Panc1 (cell line): ENCODE measurements around the gene WNT3A. TPM values are rescaled to one million over a fixed set of nuclear protein-coding genes. Genes with fewer than 3 reads are reported as not detected.

Experiments
- ATAC-seq: fragments of 200-7000 bp; cut with Tn5 transposase; 2 replicates; pipeline ENCODE4 v1.9.1; 2020; ENCODE audit warnings: mild to moderate bottlenecking, moderate library complexity
- BruUV-seq: library from RNA; stranded (reverse); fragments of 400-500 nt; replicated peaks from 2 replicates; lab custom pipeline; 2021; lab: Mats Ljungman, UMichigan
- CTCF ChIA-PET: fragments of 300-600 bp; sonication (Branson Sonifier 250); formaldehyde crosslinking; loops from one replicate; lab custom pipeline; 2022; ENCODE audit warnings: antibody characterized with exemption; lab: Charles Lee
- POLR2A ChIA-PET: fragments of 300-600 bp; sonication (Branson Sonifier 250); formaldehyde crosslinking; loops from one replicate; lab custom pipeline; 2022; ENCODE audit warnings: antibody characterized with exemption; lab: Charles Lee
- DNase-seq: peaks from one replicate; pipeline ENCODE4 v3.0.0-alpha.2; 2010; ENCODE audit warnings: low read depth, low spot score
- H3K27ac ChIP-seq: 2 replicates; pipeline ENCODE4 v1.5.1; 2011; ENCODE audit warnings: mild to moderate bottlenecking, low read length, inconsistent platforms
- H3K27me3 ChIP-seq: fragments of 200-500 bp; sonication (Bioruptor generic); 2 replicates; pipeline ENCODE4 v1.6.0; 2014; ENCODE audit warnings: low read length, inconsistent platforms; ENCODE audit not compliant: control insufficient read depth, insufficient read depth
- H3K36me3 ChIP-seq: fragments of 200-500 bp; sonication (Bioruptor generic); 2 replicates; pipeline ENCODE4 v1.5.1; 2014; ENCODE audit warnings: inconsistent platforms, mild to moderate bottlenecking, low read length, moderate library complexity; ENCODE audit not compliant: control insufficient read depth, insufficient read depth
- H3K4me1 ChIP-seq: 2 replicates; pipeline ENCODE4 v1.5.1; 2011; ENCODE audit warnings: inconsistent platforms, mild to moderate bottlenecking, low read length, moderate library complexity; ENCODE audit not compliant: control insufficient read depth, insufficient read depth
- H3K4me3 ChIP-seq, 2 experiments: 2 replicates each; pipeline ENCODE4 v1.5.1; 2011 to 2012; ENCODE audit warnings: low read depth in 2 of 2, low read length in 2 of 2, mild to moderate bottlenecking in 2 of 2, inconsistent platforms in 1 of 2, moderate library complexity in 1 of 2
- H3K9me3 ChIP-seq: fragments of 200-500 bp; sonication (Bioruptor generic); 2 replicates; pipeline ENCODE4 v1.5.1; 2014; ENCODE audit warnings: low read depth, mild to moderate bottlenecking, inconsistent platforms, low read length, moderate library complexity; ENCODE audit not compliant: control insufficient read depth, insufficient read depth
- CTCF ChIP-seq: fragments of 450-650 bp; IDR thresholded peaks from 2 replicates; pipeline ENCODE4 v1.5.1; 2017; ENCODE audit warnings: mild to moderate bottlenecking
- POLR2AphosphoS5 ChIP-seq: IDR thresholded peaks from 2 replicates; pipeline ENCODE4 v1.6.1; 2012; ENCODE audit warnings: mild to moderate bottlenecking, low read depth, low read length, moderate library complexity
- REST ChIP-seq, 2 experiments: IDR thresholded peaks; 2 replicates each; pipeline ENCODE4 v1.6.1; 2011 to 2012; ENCODE audit warnings: low read depth in 2 of 2, control low read depth in 1 of 2, low read length in 1 of 2, mild to moderate bottlenecking in 1 of 2, moderate library complexity in 1 of 2; ENCODE audit not compliant: insufficient read depth in 1 of 2
- SIN3A ChIP-seq: IDR thresholded peaks from 2 replicates; pipeline ENCODE4 v1.6.1; 2012; ENCODE audit warnings: low read depth, mild to moderate bottlenecking, low read length, moderate library complexity, borderline replicate concordance; ENCODE audit not compliant: insufficient read depth
- TCF7L2 ChIP-seq: IDR thresholded peaks from 2 replicates; pipeline ENCODE4 v1.6.1; 2011; ENCODE audit warnings: mild to moderate bottlenecking, low read depth, low read length, inconsistent platforms
- in situ Hi-C: cut with HindIII; loops from 2 replicates; pipeline ENCODE4 v1.10.0; 2016; ENCODE audit warnings: low sequenced_read_pairs, low pct_unique_long_range_greater_than_20kb
- intact Hi-C: fragments of 100-400 bp; cut with micrococcal nuclease; formaldehyde crosslinking; loops from one replicate; pipeline ENCODE4 v1.10.0; 2022; ENCODE audit not compliant: unreplicated experiment
- total RNA-seq: library from RNA; stranded (reverse); gene quantifications from one replicate; pipeline ENCODE4 v1.2.1, GENCODE V29; 2021; ENCODE audit not compliant: unreplicated experiment

WNT3A gene
- total RNA-seq, 1 experiment from 2014 or later = not detected

GRCh38 chr1:228039006-228039903 lies 32.5 kb downstream of the WNT3A start:
- H3K9me3 ChIP-seq = no peaks in the 10 kb centered on the region
- no peak overlapping the region for H3K27ac ChIP-seq
- ATAC-seq (no peak), DNase-seq (no peak)
- no peak overlapping the region for H3K4me3 ChIP-seq
- BruUV-seq = no TSS peak
- intact Hi-C loops = no loop called here
- H3K27me3 ChIP-seq = no peaks in the 10 kb centered on the region
- H3K36me3 ChIP-seq = no peaks in the 10 kb centered on the region
- POLR2A ChIA-PET = interaction anchor here (0.6 kb wide), 2 partner anchors 89 to 309 kb away, joined by 4 to 5 read pairs; no protein-coding TSS in a partner anchor
- TF ChIP-seq CTCF (no peak), TCF7L2 (no peak), REST (IDR thresholded peaks at IDR 0.05; ENCODE audit: insufficient read depth in 1 of 2, low read depth in 2 of 2, low read length in 1 of 2) (no peak), SIN3A (no peak), POLR2AphosphoS5 (no peak)
- CTCF ChIA-PET = no interaction called here
- H3K4me1 ChIP-seq = peaks cover 7% of the 10 kb centered on the region; the same call in 1 of the 2 replicates
- in situ Hi-C loops = no loop called here

- DNase-seq (no peak), ATAC-seq (no peak)
- in situ Hi-C loops (no loop called here), intact Hi-C loops (no loop called here)
- no peaks in the 10 kb centered on the region for H3K36me3 ChIP-seq
- H3K9me3 ChIP-seq = no peaks in the 10 kb centered on the region
- CTCF ChIA-PET = no interaction called here
- H3K4me1 ChIP-seq = peaks cover 7% of the 10 kb centered on the region; the same call in 1 of the 2 replicates
- BruUV-seq = no TSS peak
- H3K4me3 ChIP-seq = no peak overlapping the region
- no peaks in the 10 kb centered on the region for H3K27me3 ChIP-seq
- no peak overlapping the region for H3K27ac ChIP-seq
- POLR2A ChIA-PET = interaction anchor here (0.6 kb wide), 1 partner anchor 310 kb away, joined by 5 read pairs; no protein-coding TSS in a partner anchor
- no peak for TF ChIP-seq REST (IDR thresholded peaks at IDR 0.05; ENCODE audit: insufficient read depth in 1 of 2, low read depth in 2 of 2, low read length in 1 of 2)
- no peak for TF ChIP-seq CTCF
- no peak for TF ChIP-seq POLR2AphosphoS5
- no peak for TF ChIP-seq TCF7L2
- TF ChIP-seq SIN3A = no peak
Measured at GRCh38 chr1:228039986-228040385, 33.2 kb downstream of the WNT3A start.
